ENCODE data around the gene MANSC1. TPM values are rescaled to one million over a fixed set of nuclear protein-coding genes. Genes with fewer than 3 reads are reported as not detected.

Gene MANSC1
- total RNA-seq, 4 donors from 2014 or later, result 6.6 to 25.3 (median 19.4) TPM

DNA sequence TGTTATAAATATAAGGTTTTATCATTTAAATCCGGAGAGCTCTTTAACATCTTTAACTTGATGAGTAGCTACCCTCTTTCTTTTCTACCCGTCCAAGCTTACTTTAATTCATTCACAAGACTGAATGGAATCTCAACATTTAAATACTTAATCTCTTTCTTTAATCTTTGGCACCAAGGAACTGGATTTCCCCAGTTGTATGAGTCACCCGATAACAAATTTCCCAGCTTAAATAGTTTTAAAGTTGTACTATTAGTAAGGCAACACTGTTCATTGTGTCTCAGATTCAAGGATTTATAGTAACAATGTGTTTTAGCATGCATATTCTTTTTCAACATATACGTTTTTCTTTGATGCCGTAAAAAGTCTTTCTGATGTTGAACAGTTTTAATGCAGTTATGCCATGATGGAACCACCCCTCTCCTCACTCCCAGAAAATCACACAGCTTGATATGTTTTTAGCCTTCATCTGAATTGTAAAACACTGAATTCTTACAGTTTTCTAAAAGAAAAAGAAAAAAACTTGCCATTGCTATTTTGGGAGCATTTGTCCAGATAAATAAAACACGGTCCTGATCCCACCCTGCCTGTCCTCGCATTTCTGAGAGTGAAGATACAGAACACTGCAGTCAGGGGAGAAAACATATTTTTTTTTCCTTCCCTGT lies 67.1 kb downstream of the MANSC1 start:
- Histone ChIP-seq H3K4me1 (no peaks in the 10 kb centered on the region), H3K4me3 (no peak overlapping the region), H3K27ac (no peak overlapping the region), H3K36me3 (no peaks in the 10 kb centered on the region), H3K9me3 (no peaks in the 10 kb centered on the region), H3K27me3 (no peaks in the 10 kb centered on the region)
- in situ Hi-C loops (cut with MboI; ENCODE audit: low pct_ligation_motif_present in 1 of 4, low pct_unique_long_range_greater_than_20kb in 1 of 4, low sequenced_read_pairs in 3 of 4) (no loop called here), intact Hi-C loops (cut with DNase I; ENCODE audit: low total_unique reads) (no loop called here)
- no peak for DNase-seq
- 52 to 60% methylated on average over 7 of the region's 7 CpGs for WGBS, 2 donors (ENCODE audit: low coverage in 1 of 2)
- TF ChIP-seq POLR2A (IDR thresholded peaks at IDR 0.05) (no peak), POLR2AphosphoS5 (IDR thresholded peaks at IDR 0.05) (no peak), EP300 (IDR thresholded peaks at IDR 0.05; ENCODE audit: low read depth) (no peak)

GRCh38 chr12:12282202-12282601 lies 67.8 kb downstream of the MANSC1 start:
- in situ Hi-C loops (cut with MboI; ENCODE audit: low pct_ligation_motif_present in 1 of 4, low pct_unique_long_range_greater_than_20kb in 1 of 4, low sequenced_read_pairs in 3 of 4), result no loop called here
- Histone ChIP-seq H3K4me1 (no peaks in the 10 kb centered on the region), H3K4me3 (no peak overlapping the region), H3K27ac (no peak overlapping the region), H3K9me3 (no peaks in the 10 kb centered on the region), H3K36me3 (no peaks in the 10 kb centered on the region), H3K27me3 (no peaks in the 10 kb centered on the region)
- no peak for TF ChIP-seq POLR2AphosphoS5 (IDR thresholded peaks at IDR 0.05)
- no peak for TF ChIP-seq EP300 (IDR thresholded peaks at IDR 0.05; ENCODE audit: low read depth)
- TF ChIP-seq, protein P1, sequence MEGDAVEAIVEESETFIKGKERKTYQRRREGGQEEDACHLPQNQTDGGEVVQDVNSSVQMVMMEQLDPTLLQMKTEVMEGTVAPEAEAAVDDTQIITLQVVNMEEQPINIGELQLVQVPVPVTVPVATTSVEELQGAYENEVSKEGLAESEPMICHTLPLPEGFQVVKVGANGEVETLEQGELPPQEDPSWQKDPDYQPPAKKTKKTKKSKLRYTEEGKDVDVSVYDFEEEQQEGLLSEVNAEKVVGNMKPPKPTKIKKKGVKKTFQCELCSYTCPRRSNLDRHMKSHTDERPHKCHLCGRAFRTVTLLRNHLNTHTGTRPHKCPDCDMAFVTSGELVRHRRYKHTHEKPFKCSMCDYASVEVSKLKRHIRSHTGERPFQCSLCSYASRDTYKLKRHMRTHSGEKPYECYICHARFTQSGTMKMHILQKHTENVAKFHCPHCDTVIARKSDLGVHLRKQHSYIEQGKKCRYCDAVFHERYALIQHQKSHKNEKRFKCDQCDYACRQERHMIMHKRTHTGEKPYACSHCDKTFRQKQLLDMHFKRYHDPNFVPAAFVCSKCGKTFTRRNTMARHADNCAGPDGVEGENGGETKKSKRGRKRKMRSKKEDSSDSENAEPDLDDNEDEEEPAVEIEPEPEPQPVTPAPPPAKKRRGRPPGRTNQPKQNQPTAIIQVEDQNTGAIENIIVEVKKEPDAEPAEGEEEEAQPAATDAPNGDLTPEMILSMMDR (IDR thresholded peaks at IDR 0.05), result no peak
- no peak for TF ChIP-seq POLR2A (IDR thresholded peaks at IDR 0.05)
- WGBS, 2 donors (ENCODE audit: low coverage in 1 of 2), result 78 to 86% methylated on average over 3 of the region's 3 CpGs
- DNase-seq, result no peak
- intact Hi-C loops (cut with DNase I; ENCODE audit: low total_unique reads), result no loop called here

DNA sequence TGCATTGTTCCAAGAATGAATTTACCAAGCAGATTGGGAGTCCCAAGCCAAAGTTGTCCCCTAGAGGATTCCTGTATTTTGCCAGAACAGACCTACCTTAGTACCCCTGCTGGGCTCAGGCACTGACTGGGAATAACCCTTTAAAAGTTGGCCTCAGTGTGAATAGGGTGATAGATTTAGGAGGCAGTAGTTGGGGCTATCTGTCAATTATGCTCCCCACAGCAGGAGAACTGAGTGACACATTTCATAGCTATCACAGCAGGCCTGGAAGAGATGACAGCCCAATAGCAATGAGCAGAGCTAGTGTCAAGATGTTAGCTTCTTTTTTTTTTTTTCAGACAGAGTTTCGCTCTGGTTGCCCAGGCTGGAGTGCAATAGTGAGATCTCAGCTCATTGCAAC lies 68.9 kb downstream of the MANSC1 start:
- no peaks in the 10 kb centered on the region for H3K36me3 ChIP-seq
- DNase-seq, result no peak
- no peaks in the 10 kb centered on the region for H3K27me3 ChIP-seq
- no peak overlapping the region for H3K4me3 ChIP-seq
- no peaks in the 10 kb centered on the region for H3K4me1 ChIP-seq
- in situ Hi-C loops (cut with MboI; ENCODE audit: low pct_ligation_motif_present in 1 of 4, low pct_unique_long_range_greater_than_20kb in 1 of 4, low sequenced_read_pairs in 3 of 4), result no loop called here
- intact Hi-C loops (cut with DNase I; ENCODE audit: low total_unique reads), result no loop called here
- no peak overlapping the region for H3K27ac ChIP-seq
- WGBS, 2 donors (ENCODE audit: low coverage in 1 of 2), result 92% methylated on average over 1 of the region's 1 CpG; no CpG with 5 or more reads in 1 of the 2 donors
- TF ChIP-seq POLR2AphosphoS5 (IDR thresholded peaks at IDR 0.05), result no peak
- TF ChIP-seq POLR2A (IDR thresholded peaks at IDR 0.05), result no peak
- TF ChIP-seq, protein P1 (IDR thresholded peaks at IDR 0.05), result no peak
- TF ChIP-seq EP300 (IDR thresholded peaks at IDR 0.05; ENCODE audit: low read depth), result no peak
- no peaks in the 10 kb centered on the region for H3K9me3 ChIP-seq

- in situ Hi-C loops (cut with MboI; ENCODE audit: low pct_ligation_motif_present in 1 of 4, low pct_unique_long_range_greater_than_20kb in 1 of 4, low sequenced_read_pairs in 3 of 4) (no loop called here), intact Hi-C loops (cut with DNase I; ENCODE audit: low total_unique reads) (no loop called here)
- no peaks in the 10 kb centered on the region for H3K4me1 ChIP-seq
- H3K9me3 ChIP-seq, result no peaks in the 10 kb centered on the region
- no peaks in the 10 kb centered on the region for H3K27me3 ChIP-seq
- no peaks in the 10 kb centered on the region for H3K36me3 ChIP-seq
- no peak for DNase-seq
- no peak for TF ChIP-seq POLR2AphosphoS5 (IDR thresholded peaks at IDR 0.05)
- WGBS, 2 donors (ENCODE audit: low coverage in 1 of 2), result 71% methylated on average over 4 of the region's 4 CpGs; no CpG with 5 or more reads in 1 of the 2 donors
- H3K4me3 ChIP-seq, result no peak overlapping the region
- H3K27ac ChIP-seq, result no peak overlapping the region
These were observed 71.1 kb downstream of the MANSC1 start for GRCh38 chr12:12278899-12279298.

Small RNAs within 50 kb of the gene (small RNA-seq; reads per million reads assigned to genes)
- 0 reads per million in 4 donors for gene RNU6-318P

Other genes with a start within 250 kb of the MANSC1 start
- 100 to 1,000 TPM in 1 of 4 donors, 10 to 100 TPM in 3; 11.7 to 102 (median 58.9) TPM for gene LRP6, start 83.2 kb downstream of the MANSC1 start, total RNA-seq
- 10 to 100 TPM in 3 of 4 donors, 1 to 10 TPM in 1; 8.5 to 52.7 (median 21.3) TPM for gene BORCS5, start 6.8 kb upstream of the MANSC1 start, total RNA-seq
- 10 to 100 TPM; 16.1 to 47.0 (median 40.0) TPM for gene DUSP16, start 212.6 kb upstream of the MANSC1 start, total RNA-seq